Measurements from ENCODE around the gene NALCN.

NALCN gene

DNA sequence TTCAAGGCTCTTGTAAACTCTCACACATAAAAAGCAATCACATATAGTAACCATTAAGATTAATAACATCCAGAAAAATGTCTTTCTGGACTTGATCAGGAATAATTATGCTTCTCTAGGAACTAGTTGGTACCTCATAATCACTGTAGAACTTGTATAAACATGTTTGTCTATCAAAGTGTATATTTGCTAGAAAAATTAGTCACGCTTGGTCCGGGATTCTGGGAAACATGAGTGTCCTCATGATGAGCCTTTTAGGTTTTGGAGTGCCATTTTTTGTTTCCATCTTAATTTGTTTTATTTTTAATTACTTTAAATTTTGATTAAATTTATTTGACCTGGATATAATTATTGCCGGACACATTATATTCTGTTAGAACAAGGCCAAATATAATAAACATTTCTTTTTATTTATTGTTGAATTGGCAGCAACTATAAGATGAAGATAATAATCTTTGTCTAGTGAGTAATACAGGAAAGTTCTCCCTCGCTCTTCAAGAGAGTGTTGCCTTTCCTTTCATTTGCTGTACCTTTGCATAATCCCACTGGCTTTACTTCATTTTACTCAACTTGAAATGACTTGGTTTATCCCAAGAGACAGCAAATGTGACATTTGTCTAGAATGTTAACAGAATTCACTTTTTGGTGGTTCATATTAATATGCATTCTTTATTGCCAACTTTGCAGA is 207.0 kb downstream of the NALCN start:
- DNase-seq (ENCODE audit: low read depth, low spot score): no peak

GRCh38 chr13:101205408-101205807 is 210.9 kb downstream of the NALCN start:
- DNase-seq (ENCODE audit: low read depth, low spot score): no peak

GRCh38 chr13:101204270-101205020 is 211.9 kb downstream of the NALCN start:
- no peak for DNase-seq (ENCODE audit: low read depth, low spot score)

GRCh38 chr13:101202590-101202989 is 213.7 kb downstream of the NALCN start:
- no peak for DNase-seq (ENCODE audit: low read depth, low spot score)

DNA sequence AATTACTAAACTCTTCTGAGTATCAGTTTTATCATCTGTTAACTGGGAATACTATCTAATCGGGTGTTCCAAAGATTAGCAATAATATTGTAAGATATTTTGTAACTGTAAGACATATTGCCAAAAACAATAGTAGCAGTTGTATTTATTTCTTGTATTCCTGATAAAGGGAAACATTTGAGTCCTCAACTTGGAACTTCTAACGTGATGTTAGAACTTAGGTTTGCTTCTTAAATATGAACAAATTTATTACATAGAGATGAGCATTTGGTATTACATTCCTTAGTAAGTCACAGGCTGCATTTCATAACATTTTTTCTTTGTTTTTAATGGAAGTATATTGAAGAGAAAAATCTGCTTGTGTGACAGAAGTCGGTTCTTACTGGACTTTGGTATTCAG is 225.3 kb downstream of the NALCN start:
- DNase-seq (ENCODE audit: low read depth, low spot score): no peak

- DNase-seq (ENCODE audit: low read depth, low spot score): no peak
Measured at GRCh38 chr13:101190337-101190736, 226.0 kb downstream of the NALCN start.

- DNase-seq (ENCODE audit: low read depth, low spot score): no peak
Measured at GRCh38 chr13:101185606-101186005, 230.7 kb downstream of the NALCN start.

DNA sequence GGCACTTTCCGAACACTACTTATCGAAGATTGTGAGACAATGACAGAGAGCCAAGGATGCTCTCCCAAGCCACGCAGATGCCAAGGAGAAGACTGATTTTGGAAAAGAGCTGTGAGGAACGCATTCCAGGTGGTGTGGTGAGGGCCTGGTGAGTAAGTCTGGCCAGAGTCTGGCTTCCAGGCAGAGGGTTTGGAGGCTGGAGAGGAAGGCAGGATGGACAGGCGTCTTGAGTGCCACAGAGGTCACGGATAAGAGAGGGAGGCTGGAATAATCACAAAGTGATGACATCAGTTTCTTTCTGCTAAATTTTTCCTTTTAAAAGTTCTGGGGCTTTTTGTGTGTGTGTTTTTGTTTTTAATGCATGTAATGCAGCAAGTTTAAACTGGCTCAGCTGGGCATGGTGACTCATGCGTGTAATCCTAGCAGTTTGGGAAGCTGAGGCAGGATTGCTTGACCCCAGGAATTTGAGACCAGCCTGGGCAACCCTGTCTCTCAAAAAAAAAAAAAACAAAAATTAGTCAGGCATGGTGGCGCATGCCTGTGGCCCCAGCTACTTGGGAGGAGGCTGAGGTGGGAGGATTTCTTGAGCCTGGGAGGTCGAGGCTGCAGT is 235.1 kb downstream of the NALCN start:
- DNase-seq (ENCODE audit: low read depth, low spot score): no peak

GRCh38 chr13:101179021-101179420 is 237.3 kb downstream of the NALCN start:
- DNase-seq (ENCODE audit: low read depth, low spot score): no peak

GRCh38 chr13:101178406-101178805 is 237.9 kb downstream of the NALCN start:
- DNase-seq (ENCODE audit: low read depth, low spot score): no peak

DNA sequence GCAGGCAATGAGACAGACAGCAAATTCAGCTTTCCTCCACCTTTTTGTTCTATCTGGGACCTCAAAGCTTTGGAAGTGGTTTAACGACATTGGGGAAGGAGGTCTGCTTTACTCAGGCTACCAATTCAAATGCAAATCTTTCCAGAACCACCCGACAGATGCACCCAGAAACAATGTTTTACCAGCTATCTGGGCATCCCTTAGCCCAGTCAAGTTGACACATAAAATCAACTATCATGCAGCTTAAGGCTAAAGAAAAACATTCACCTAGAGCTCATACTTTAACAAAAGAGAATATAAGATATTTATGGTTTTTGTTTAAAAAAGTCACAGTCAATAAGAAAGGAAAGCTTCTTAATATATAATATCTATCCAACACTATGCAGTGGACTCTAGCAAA is 246.0 kb downstream of the NALCN start:
- no peak for DNase-seq (ENCODE audit: low read depth, low spot score)

- no peak for DNase-seq (ENCODE audit: low read depth, low spot score)
Measured at GRCh38 chr13:101157261-101157660, 259.0 kb downstream of the NALCN start.

GRCh38 chr13:101155920-101156319 is 260.4 kb downstream of the NALCN start:
- no peak for DNase-seq (ENCODE audit: low read depth, low spot score)

- DNase-seq (ENCODE audit: low read depth, low spot score): no peak
Measured at GRCh38 chr13:101152184-101152583, 264.1 kb downstream of the NALCN start.

GRCh38 chr13:101150998-101151397 is 265.3 kb downstream of the NALCN start:
- no peak for DNase-seq (ENCODE audit: low read depth, low spot score)

DNA sequence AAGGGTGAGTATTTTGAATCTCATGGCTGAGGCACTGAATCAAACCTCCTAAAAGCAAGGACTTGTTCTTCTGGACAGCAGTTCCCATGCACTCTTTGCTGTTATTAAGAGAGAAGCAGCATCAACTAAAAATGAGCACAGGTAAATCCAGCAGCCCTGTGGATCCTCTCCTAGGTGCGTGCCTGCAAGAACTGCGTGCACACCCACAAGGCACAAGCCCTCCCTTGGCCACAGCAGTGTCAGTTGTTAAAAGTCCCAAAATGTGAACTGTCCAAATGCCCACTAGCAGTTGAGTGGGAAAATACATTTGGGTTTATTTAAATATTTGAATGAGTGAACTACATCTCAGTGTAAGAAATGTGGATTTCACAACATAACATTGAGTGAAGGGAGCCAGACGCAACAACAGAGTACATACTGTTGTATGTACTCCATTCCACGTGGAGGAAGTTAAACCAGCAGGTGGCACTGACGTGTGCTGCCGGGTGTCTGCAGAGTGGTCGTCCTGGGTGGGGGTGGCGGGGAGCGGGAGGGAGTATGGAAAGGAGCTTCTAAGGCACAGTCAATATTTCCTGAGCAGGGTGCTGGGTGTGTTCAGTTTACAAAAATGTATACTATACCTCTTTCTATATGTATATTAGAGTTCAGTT is 266.4 kb downstream of the NALCN start:
- no peak for DNase-seq (ENCODE audit: low read depth, low spot score)

DNA sequence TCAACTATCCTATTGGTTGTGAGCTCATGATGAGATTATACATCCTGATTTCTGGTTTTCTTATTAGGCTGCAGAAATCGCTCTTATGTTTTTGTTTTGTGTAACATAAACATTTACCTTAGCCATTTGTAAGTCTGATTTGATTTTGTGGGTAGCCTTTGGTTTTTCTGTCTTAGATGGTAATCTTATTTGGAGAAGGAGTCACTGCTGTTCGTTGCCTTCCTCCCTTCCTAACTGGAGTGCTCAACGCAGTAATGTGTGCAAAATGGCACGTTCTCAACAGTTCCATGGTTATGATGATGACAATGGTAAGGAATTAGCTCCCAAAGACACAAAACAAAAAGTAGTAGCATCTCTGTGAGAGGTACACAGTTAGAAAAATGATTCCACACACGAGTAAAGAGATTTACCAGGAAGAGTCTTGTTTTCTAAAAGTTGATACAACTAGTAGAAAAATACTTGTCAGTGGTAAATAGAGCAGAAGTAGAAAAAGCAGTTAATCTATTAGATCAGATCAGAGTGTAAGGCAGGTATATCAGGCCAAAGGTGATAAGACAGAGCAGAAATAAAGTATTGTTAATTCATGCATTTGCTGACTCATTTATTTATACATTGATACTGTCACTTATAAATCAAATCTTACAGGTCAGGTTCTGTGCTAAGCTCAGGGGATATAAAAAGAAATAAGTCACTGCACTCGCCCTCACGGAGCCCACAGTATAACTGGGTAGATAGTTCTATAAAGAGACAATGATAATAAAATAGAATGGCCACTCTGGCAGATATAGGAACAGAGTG is 270.0 kb downstream of the NALCN start:
- DNase-seq (ENCODE audit: low read depth, low spot score): no peak

GRCh38 chr13:101144808-101145419 is 271.4 kb downstream of the NALCN start:
- no peak for DNase-seq (ENCODE audit: low read depth, low spot score)

DNA sequence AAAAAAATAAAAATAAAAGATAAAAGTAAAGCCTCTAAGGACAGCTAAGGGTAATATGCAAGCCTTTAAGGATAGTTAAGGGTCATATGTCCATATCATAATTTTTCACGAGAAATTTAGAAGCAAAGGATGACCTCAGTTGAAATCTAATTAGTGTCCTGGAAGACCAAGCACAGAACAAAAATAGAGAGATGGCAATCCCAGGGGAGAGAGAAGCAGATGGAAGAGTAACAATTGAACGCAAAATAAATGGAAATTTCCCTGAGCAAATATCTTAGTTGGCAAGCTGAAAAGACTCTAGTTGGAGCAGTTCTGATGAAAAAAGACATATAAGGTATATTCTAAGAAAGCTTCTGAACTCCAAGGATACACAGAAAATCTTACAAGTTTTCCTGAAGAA is 275.4 kb downstream of the NALCN start:
- no peak for DNase-seq (ENCODE audit: low read depth, low spot score)

DNA sequence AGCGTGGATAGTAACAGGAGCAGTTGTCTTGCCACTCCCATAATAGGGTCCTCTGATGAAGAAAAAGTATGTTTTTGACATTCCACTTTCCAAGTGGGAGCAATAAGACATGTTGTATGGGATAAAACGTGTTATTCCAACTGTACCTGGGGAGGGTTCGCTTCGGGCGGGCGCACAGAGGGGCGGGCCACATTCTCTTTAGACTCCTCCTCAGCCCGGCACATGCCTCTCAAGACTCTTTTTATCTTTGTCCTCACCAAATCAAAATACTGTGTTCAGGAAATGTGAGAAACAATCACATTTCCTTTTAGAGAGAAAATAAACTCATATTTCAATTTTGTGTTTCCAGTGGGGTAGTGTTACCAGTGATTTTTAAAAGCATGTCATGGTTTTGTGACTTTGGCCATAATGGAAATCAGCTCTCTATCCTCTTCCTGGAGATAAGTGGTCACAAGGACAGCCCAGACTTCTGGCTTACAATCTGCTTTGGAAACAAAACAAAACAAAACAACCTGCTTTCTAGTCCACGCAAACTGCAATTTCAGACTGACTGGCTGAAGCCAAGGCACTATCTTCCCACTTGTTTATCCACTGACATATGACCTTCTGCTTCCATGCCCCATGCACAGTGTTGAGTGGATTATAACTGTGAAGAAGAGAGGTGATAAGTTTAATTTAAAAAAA is 276.1 kb downstream of the NALCN start:
- no peak for DNase-seq (ENCODE audit: low read depth, low spot score)

- no peak for DNase-seq (ENCODE audit: low read depth, low spot score)
Measured at GRCh38 chr13:101139081-101139480, 277.2 kb downstream of the NALCN start.

Measured in activated naive CD8-positive, alpha-beta T cell treated with anti-CD3 and anti-CD28 coated beads, Interleukin-2, amount 50 U/mL, for 16 hours (primary cell).